ENCODE data around the gene FBXO11. TPM values are rescaled to one million over a fixed set of nuclear protein-coding genes. Genes with fewer than 3 reads are reported as not detected.

The FBXO11 gene
- total RNA-seq, 2 donors from 2014 or later, result 71.9 to 84.5 TPM

DNA sequence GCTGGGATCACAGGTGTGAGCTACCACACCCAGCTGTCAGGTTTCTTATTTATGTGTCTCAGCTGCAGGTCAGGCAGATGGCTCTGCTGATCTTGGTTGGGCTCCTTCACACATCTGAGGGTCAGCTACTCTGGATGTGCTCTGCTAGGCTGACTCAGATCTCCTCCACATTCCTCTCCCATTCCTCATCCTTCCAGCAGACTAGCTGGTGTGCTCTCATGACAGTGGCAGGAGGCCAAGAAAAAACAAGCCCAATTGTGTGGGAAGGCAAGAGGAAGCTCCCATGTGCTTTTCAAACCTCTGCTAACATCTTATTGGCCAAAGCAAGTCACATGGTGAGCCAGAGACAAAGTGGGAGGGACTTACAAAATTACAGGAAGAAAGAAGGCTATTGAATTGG lies 135.1 kb downstream of the FBXO11 start:
- Mint-ChIP-seq H3K9me3 (peaks cover 16% of the 10 kb centered on the region), H3K27ac (no peak overlapping the region), H3K4me1 (peaks cover 19% of the 10 kb centered on the region), H3K27me3 (ENCODE audit: insufficient read depth) (no peaks in the 10 kb centered on the region), H3K36me3 (ENCODE audit: low read depth) (peaks cover 5% of the 10 kb centered on the region), H3K4me3 (no peak overlapping the region)
- no peak for DNase-seq
- Histone ChIP-seq H3K4me3 (ENCODE audit: low read length) (no peak overlapping the region), H3K4me1 (ENCODE audit: control insufficient read depth, insufficient read depth, low read length) (no peaks in the 10 kb centered on the region), H3K27ac (ENCODE audit: low read depth, low read length) (no peak overlapping the region), H3K36me3 (ENCODE audit: control insufficient read depth, insufficient read depth, low read length) (no peaks in the 10 kb centered on the region), H3K27me3 (ENCODE audit: control insufficient read depth, insufficient read depth, low read length, poor library complexity, severe bottlenecking) (no peaks in the 10 kb centered on the region), H3K9me3 (ENCODE audit: control insufficient read depth, low read length) (peaks cover 12% of the 10 kb centered on the region), H3K9ac (ENCODE audit: extremely low read depth, low read length, poor library complexity, severe bottlenecking) (no peak overlapping the region)
- TF ChIP-seq, protein P1, sequence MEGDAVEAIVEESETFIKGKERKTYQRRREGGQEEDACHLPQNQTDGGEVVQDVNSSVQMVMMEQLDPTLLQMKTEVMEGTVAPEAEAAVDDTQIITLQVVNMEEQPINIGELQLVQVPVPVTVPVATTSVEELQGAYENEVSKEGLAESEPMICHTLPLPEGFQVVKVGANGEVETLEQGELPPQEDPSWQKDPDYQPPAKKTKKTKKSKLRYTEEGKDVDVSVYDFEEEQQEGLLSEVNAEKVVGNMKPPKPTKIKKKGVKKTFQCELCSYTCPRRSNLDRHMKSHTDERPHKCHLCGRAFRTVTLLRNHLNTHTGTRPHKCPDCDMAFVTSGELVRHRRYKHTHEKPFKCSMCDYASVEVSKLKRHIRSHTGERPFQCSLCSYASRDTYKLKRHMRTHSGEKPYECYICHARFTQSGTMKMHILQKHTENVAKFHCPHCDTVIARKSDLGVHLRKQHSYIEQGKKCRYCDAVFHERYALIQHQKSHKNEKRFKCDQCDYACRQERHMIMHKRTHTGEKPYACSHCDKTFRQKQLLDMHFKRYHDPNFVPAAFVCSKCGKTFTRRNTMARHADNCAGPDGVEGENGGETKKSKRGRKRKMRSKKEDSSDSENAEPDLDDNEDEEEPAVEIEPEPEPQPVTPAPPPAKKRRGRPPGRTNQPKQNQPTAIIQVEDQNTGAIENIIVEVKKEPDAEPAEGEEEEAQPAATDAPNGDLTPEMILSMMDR (conservative IDR thresholded peaks at IDR 0.05), result no peak

DNA sequence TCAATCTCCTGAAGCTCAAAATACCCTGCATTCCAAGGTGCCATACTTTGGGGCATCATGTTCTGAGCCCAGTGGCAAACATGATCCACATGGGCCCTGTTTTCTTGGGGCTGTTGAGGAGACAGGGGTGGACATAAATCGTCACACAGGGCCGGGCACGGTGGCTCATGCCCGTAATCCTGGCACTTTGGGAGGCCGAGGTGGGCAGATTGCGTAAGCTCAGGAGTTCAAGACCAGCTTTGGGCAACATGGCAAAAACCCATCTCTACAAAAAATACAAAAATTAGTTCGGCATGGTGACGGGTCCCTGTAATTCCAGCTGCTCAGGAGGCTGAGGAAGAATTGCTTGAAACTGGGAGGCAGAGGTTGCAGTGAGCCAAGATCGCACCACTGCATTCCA lies 137.0 kb downstream of the FBXO11 start:
- Histone ChIP-seq H3K9me3 (ENCODE audit: control insufficient read depth, low read length) (peaks cover 12% of the 10 kb centered on the region), H3K27ac (ENCODE audit: low read depth, low read length) (no peak overlapping the region), H3K27me3 (ENCODE audit: control insufficient read depth, insufficient read depth, low read length, poor library complexity, severe bottlenecking) (no peaks in the 10 kb centered on the region), H3K4me3 (ENCODE audit: low read length) (no peak overlapping the region), H3K9ac (ENCODE audit: extremely low read depth, low read length, poor library complexity, severe bottlenecking) (no peak overlapping the region), H3K36me3 (ENCODE audit: control insufficient read depth, insufficient read depth, low read length) (no peaks in the 10 kb centered on the region), H3K4me1 (ENCODE audit: control insufficient read depth, insufficient read depth, low read length) (no peaks in the 10 kb centered on the region)
- 96 to 97% methylated on average over 9 of the region's 9 CpGs for WGBS, 2 experiments (ENCODE audit: insufficient coverage in 1 of 2, insufficient read length in 1 of 2)
- H3K27me3 Mint-ChIP-seq (ENCODE audit: insufficient read depth), result no peaks in the 10 kb centered on the region
- TF ChIP-seq, protein P1 (conservative IDR thresholded peaks at IDR 0.05), result no peak
- H3K4me1 Mint-ChIP-seq, result peaks cover 24% of the 10 kb centered on the region
- H3K9me3 Mint-ChIP-seq, result peaks cover 16% of the 10 kb centered on the region
- no peak overlapping the region for H3K4me3 Mint-ChIP-seq
- H3K27ac Mint-ChIP-seq, result no peak overlapping the region
- H3K36me3 Mint-ChIP-seq (ENCODE audit: low read depth), result peaks cover 5% of the 10 kb centered on the region
- DNase-seq, result no peak

DNA sequence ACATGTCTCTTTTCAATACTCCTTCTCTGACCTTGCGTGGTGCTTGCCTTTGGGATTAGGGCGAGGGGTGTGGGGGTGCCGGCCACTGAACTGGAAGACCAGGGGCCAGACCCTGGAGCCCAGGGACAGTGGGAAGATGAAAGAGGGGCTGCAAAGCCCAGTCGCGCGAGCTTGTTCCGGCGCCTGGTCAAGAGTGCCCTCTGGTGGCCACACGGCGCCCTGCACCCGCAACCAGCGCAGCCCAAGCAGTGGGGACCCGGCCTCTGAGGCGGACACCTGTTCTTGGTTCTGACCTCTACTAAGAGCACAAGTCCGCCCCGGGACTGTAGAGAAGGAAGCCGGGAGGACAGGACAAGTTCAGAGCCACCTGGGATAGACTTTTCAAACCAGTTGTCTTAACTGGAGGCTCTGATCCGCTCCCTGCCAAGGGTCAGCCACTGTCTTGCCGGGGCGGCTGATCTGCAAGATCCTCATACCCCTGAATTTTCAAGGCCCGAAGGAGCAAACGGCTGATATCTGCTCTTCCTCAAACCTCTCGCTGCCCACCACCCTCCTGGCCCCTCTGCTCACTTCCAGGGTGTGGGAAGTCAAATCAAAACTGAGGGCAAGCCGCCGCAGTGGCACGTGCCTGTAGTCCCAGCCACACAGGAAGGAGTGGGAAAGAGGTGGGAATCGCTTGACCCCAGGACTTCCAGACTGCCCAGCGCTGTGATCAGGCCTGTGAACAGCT lies 138.3 kb downstream of the FBXO11 start:
- H3K36me3 Mint-ChIP-seq (ENCODE audit: low read depth), result peaks cover 5% of the 10 kb centered on the region
- H3K9me3 Mint-ChIP-seq, result peaks cover 16% of the 10 kb centered on the region
- WGBS, 2 experiments (ENCODE audit: insufficient coverage in 1 of 2, insufficient read length in 1 of 2), result 47 to 62% methylated on average over 16 to 28 of the region's 28 CpGs
- TF ChIP-seq, protein P1 (conservative IDR thresholded peaks at IDR 0.05), result peak; percentile 100
- H3K9me3 ChIP-seq (ENCODE audit: control insufficient read depth, low read length), result peaks cover 12% of the 10 kb centered on the region
- no peaks in the 10 kb centered on the region for H3K27me3 ChIP-seq (ENCODE audit: control insufficient read depth, insufficient read depth, low read length, poor library complexity, severe bottlenecking)
- no peak overlapping the region for H3K4me3 ChIP-seq (ENCODE audit: low read length)
- no peak overlapping the region for H3K9ac ChIP-seq (ENCODE audit: extremely low read depth, low read length, poor library complexity, severe bottlenecking)
- peaks cover 24% of the 10 kb centered on the region for H3K4me1 Mint-ChIP-seq
- peak; percentile 96 for DNase-seq
- no peak overlapping the region for H3K4me3 Mint-ChIP-seq
- H3K36me3 ChIP-seq (ENCODE audit: control insufficient read depth, insufficient read depth, low read length), result no peaks in the 10 kb centered on the region
- no peak overlapping the region for H3K27ac Mint-ChIP-seq
- H3K27ac ChIP-seq (ENCODE audit: low read depth, low read length), result no peak overlapping the region
- no peaks in the 10 kb centered on the region for H3K27me3 Mint-ChIP-seq (ENCODE audit: insufficient read depth)
- H3K4me1 ChIP-seq (ENCODE audit: control insufficient read depth, insufficient read depth, low read length), result no peaks in the 10 kb centered on the region

Measured in endodermal cell (in vitro differentiated cells).